Renal cortex interstitium (tissue), 11 donors: ENCODE results near the gene NIPAL3. TPM values are rescaled to one million over a fixed set of nuclear protein-coding genes. Genes with fewer than 3 reads are reported as not detected.
"Not testable (repeated sequence)": the region's sequence is repeated elsewhere in the genome, so short reads cannot be mapped to it uniquely, and the experiment has no call there.

Experiments
- DNase-seq, 11 donors: peaks; one replicate each; pipeline ENCODE4 v3.0.0-alpha.2; 2013; ENCODE audit warnings: low read depth in 9 of 11, low spot score in 4 of 11; ENCODE audit errors: extremely low read depth in 1 of 11
- polyA plus RNA-seq, 3 donors: library from polyadenylated mRNA; unstranded; fragments of 120-200 nt; gene quantifications; one replicate each; pipeline ENCODE4 v1.2.1, GENCODE V29; 2013; ENCODE audit not compliant: insufficient read length in 3 of 3

NIPAL3 gene
- polyA plus RNA-seq, 3 donors = 19.5 to 22.3 (median 21.3) TPM

DNA sequence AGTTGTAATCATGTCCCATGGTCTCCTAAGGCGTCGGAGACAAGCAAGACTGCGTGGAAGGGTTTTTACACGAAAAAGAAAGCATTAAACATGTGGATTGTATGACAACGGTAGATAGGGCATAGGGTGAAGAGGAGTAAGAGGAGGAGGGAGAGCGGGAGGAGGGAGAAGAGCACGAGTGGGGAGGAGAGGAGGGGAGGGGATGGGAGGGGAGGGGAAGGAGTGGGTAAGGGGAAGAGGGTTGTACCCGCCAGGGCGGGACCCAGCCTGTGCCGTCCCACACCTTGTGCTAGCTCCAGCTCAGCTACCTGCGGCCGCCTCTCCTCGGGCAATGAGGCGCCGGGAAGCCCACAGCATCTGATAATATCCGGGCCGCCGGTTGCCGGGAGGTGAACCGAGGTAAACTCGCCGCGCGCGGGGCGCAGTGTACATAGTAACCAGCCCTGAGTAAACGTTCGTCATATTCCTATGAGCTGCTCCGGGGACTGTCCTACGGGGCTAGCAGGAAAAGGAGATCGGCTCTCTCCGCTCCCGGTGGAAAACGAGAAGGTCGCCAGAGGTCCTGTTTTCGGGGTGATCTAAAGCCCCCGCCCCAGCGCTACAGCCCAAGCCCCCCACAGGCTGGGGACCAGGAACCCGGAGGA, 86.6 kb downstream of the NIPAL3 start:
- peak; percentile 23 to 57 (median 44) for DNase-seq

DNA sequence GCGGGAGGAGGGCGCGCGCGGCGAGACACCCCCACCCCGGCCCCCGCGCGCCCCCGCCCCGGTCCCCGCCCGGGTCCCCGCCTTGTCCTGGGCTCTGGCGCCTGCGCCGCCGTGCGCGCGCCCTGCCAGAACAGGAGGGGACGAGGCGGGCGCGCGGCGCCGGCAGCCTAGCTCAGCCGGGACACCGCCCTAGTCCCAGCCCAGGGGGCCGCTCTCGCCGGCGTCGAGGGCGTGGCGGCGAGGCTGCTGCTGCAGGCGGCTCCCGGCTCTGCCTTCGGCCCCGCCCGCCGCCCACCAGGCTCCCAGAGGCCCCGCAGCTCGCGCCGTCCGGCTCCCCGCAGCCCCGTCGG, 87.1 kb downstream of the NIPAL3 start, which contains the start of gene RCAN3:
TSS of gene RCAN3 (plus strand) at position 128 of the 350 bp plus-strand sequence. CDS start 11,537 bp downstream, outside the sequence.
- peak; percentile 39 to 85 (median 80) for DNase-seq

DNA sequence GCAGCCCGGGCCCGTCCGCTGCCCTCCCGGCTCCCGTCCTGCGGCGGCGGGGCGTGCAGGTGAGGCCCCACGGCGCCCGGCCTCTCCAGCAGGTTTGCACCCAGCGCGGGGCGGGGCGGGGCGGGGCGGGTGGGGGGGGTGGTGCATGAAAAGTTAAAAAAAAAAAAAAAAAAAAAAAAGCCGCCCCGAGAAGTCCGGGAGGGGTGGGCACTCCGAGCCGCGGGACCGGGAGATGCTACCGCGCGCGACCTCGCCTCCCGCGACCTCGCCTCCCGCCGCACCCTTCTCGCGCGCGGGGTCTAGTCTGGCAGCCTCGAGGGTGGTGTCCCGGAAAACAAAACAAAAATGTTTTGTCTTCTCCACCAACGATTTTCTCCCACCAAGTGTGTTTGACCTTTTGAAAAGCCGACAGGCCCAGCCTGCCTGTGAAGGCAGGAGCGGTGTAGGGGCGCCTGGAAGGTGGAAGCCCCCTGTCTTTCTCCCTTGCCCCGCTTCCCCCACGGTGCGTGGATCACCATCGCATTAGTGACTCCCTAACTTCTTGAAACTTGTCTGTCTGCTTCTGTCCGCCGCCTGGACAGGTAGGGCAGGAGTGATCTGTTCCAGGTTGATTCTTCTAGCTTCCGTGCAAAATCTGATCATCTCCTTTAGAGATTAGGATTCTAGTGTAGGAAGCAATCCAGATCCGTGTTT, 87.6 kb downstream of the NIPAL3 start:
- DNase-seq = peak in 1 of 11 donors; percentile 7

DNA sequence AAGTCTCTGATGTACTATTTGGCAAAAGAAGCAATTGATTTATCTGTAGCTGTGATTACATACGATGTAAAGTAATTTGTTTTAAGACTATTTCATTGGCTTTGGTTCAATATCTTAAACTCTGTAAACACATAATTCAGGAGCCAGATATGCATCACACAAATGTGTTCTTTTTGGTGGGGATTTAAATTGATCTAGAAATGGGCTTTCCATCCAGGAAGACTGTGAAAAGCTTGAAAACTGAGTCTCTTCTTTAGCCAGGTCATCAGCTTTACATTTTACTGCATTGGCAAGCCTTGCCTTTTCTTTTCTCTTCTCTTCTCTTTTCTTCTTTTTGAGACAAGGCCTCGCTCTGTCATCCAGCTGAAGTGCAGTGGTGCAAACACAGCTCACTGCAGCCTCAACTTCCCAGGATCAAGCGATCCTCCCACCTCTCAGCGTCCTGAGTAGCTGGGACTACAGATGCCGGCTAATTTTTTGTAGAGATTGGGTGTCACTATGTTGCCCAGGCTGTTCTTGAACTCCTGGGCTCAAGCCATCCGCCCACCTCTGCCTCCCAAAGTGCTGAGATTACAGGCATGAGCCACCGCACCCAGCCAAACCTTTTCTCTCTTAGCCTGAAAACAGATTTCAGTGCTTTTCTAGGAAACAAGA, 88.4 kb downstream of the NIPAL3 start:
- no peak for DNase-seq

DNA sequence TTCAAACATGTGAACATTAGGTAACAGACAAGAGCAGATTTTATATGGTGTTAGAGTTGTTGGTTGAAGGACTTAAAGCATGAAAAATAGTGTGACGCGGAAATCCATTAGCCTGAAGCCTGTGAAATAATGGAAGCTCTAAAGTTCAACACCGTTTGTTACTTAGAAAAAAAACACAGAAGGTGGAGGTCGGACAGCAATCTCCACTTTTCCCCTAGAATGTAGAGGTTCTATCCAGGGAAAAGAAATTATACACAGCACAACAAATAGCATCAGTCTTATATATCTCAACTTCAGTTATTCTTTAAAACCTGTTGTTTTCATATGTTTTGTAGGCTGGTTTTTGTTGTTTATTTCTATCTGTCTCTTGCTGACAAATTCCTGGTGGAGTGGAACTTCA, 89.0 kb downstream of the NIPAL3 start:
- no peak for DNase-seq

GRCh38 chr1:24505816-24506215, 90.2 kb downstream of the NIPAL3 start:
- DNase-seq = no peak

- no peak for DNase-seq
Measured at GRCh38 chr1:24506691-24507381, 91.2 kb downstream of the NIPAL3 start.

DNA sequence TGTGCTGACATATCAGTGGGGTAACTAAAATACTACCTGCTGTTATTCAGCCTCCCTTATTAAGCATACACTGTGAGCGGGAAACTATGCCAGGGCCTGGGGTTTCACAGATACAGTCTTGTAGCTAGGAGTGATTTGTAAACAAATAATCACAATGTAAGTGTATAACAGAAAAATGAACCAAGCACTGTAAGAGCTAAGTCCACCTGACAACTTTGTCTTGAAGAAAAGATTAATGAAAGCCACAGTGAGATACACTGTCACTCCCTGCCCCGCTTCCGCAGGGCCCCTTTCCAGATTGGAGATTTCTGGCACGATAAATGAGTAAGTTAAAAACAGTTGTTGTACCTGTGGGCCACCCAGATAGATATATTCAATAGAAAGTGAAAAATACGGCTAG, 91.8 kb downstream of the NIPAL3 start:
- DNase-seq = no peak

- no peak for DNase-seq
Measured at GRCh38 chr1:24508911-24509310, 93.3 kb downstream of the NIPAL3 start.

DNA sequence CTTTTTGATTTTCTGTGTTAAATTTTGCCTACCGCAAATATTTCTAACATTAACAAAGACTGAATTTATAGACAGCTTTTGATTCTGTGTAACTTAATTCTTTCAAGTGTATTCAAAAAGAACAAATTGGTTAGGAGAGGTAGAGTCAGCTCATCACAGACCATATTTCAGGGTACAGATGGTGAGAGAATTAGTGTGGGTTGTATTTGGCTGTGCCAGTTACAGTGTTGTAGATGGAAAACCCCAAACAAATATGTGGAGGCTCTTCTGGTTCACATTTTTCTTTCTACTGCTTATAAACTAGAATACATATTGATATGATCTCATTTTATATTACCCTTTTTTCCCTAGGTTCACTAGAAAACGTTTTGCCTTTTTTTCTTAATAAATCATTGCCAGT, 98.1 kb downstream of the NIPAL3 start:
- no peak for DNase-seq

GRCh38 chr1:24514946-24515345, 99.3 kb downstream of the NIPAL3 start:
- no peak for DNase-seq

DNA sequence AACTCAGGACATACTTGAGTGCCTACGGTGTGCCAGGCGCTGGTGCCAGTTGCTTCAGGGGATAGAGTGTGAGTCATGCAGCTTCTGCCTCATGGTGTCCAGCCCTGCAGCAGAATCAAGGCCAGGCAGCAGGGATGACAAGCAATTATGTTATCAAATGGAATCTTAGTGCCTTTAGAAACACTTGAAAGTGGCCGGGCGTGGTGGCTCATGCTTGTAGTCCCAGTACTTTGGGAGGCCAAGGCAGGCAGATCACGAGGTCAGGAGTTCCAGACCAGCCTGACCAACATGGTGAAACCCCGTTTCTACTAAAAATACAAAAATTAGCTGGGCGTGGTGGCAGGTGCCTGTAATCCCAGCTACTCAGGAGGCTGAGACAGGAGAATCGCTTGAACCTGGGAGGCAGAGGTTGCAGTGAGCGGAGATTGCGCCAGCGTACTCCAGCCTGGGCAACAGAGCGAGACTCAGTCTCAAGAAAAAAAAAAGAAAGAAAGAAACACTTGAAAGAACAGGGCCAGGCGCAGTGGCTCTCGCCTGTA, 100.1 kb downstream of the NIPAL3 start:
- DNase-seq = not testable (repeated sequence)

DNA sequence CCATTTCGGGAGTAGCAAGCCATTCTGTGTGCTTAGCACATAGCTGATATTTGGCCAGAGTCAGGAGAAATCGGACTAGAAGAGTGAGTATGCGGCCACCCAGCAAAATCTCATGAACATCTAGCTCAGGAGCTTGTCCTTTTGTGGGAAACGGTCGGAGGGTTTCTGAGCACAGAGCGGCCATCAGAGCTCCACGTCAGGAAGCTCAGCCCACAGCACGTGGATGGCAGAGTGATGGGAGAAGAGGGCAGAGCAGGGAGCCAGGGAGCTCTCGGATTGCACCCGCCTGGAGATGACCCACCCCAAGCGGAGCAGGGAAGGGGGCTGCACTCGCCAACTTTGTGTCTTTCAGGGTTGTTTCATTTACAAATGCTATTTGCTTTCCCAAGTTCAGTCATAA, 100.9 kb downstream of the NIPAL3 start:
- no peak for DNase-seq

- DNase-seq = no peak
Measured at GRCh38 chr1:24517898-24518297, 102.3 kb downstream of the NIPAL3 start.

GRCh38 chr1:24520282-24520681, 104.7 kb downstream of the NIPAL3 start:
- DNase-seq = not testable (repeated sequence)

Other genes with a start within 250 kb of the NIPAL3 start
- gene IFNLR1, start 228.5 kb upstream of the NIPAL3 start, polyA plus RNA-seq = 1 to 10 TPM; 5.3 to 6.8 (median 5.4) TPM
- gene GRHL3, start 96.4 kb upstream of the NIPAL3 start, polyA plus RNA-seq = 1 to 10 TPM; 2.2 to 3.3 (median 2.7) TPM
- 10 to 100 TPM; 10.6 to 12.1 (median 11.8) TPM for gene STPG1, start 2.0 kb upstream of the NIPAL3 start, polyA plus RNA-seq
- 10 to 100 TPM in 2 of 3 donors, 1 to 10 TPM in 1; 9.5 to 12.2 (median 10.8) TPM for gene RCAN3, start 87.0 kb downstream of the NIPAL3 start, polyA plus RNA-seq
- gene NCMAP, start 140.3 kb downstream of the NIPAL3 start, polyA plus RNA-seq = under 1 TPM; 0.39 to 0.85 (median 0.62) TPM
- gene SRRM1, start 227.5 kb downstream of the NIPAL3 start, polyA plus RNA-seq = 100 to 1,000 TPM; 132 to 184 (median 158) TPM